SK-N-SH (cell line): ENCODE data around the gene KIR2DL4. TPM values are rescaled to one million over a fixed set of nuclear protein-coding genes. Genes with fewer than 3 reads are reported as not detected.
"Not testable (repeated sequence)": the region's sequence is repeated elsewhere in the genome, so short reads cannot be mapped to it uniquely, and the experiment has no call there.

Source experiments
- CTCF ChIA-PET: fragments of 300-600, 350-600 bp; formaldehyde crosslinking; extraction: SDS; loops from one replicate; lab custom pipeline; 2021; lab: Yijun Ruan, JAX
- POLR2A ChIA-PET: fragments of 350-600 bp; sonication (Branson Sonifier 250); formaldehyde crosslinking; extraction: SDS; loops from one replicate; lab custom pipeline; 2020; ENCODE audit warnings: antibody characterized with exemption, inconsistent platforms; lab: Yijun Ruan, JAX
- DNase-seq: peaks from one replicate; pipeline ENCODE4 v3.0.0; 2012
- H2AFZ ChIP-seq: fragments of 200-600 bp; sonication (generic); 2 replicates; pipeline ENCODE4 v1.8.1; 2016; ENCODE audit warnings: antibody characterized with exemption, mild to moderate bottlenecking, low read depth
- H3F3A ChIP-seq: fragments of 200-600 bp; sonication (generic); replicated peaks from 2 replicates; pipeline ENCODE3; 2016; ENCODE audit warnings: antibody characterized with exemption, mild to moderate bottlenecking; ENCODE audit not compliant: insufficient read depth
- H3K27ac ChIP-seq, 2 experiments: fragments of 200-500 bp in 1 of 2; fragments of 200-600 bp in 1 of 2; sonication (Bioruptor generic) in 1 of 2; sonication (generic), shearing (Covaris generic) in 1 of 2; 2 replicates each; pipeline versions ENCODE4 v1.5.1 to v1.6.1; 2014 to 2016; ENCODE audit warnings: low read depth in 2 of 2, inconsistent platforms in 1 of 2, low read length in 1 of 2, mild to moderate bottlenecking in 1 of 2, mixed read lengths in 1 of 2
- H3K27me3 ChIP-seq: fragments of 200-600 bp; sonication (generic), shearing (Covaris generic); 2 replicates; pipeline ENCODE4 v1.6.1; 2016; ENCODE audit warnings: mixed run types; ENCODE audit not compliant: insufficient read depth
- H3K36me3 ChIP-seq, 2 experiments: fragments of 200-500 bp in 1 of 2; fragments of 200-600 bp in 1 of 2; sonication (Bioruptor generic) in 1 of 2; sonication (generic) in 1 of 2; replicated peaks in 1 of 2; 2 replicates each; pipeline versions ENCODE3 to v1.5.1; 2014 to 2016; ENCODE audit warnings: low read length in 1 of 2, mild to moderate bottlenecking in 1 of 2; ENCODE audit not compliant: insufficient read depth in 2 of 2, control insufficient read depth in 1 of 2
- H3K4me1 ChIP-seq, 2 experiments: fragments of 200-500 bp in 1 of 2; fragments of 200-600 bp in 1 of 2; sonication (Bioruptor generic) in 1 of 2; sonication (generic), shearing (Covaris generic) in 1 of 2; 2 replicates each; pipeline versions ENCODE4 v1.5.1 to v1.6.1; 2014 to 2016; ENCODE audit warnings: low read depth in 1 of 2, low read length in 1 of 2, mixed run types in 1 of 2; ENCODE audit not compliant: insufficient read depth in 2 of 2, control insufficient read depth in 1 of 2
- H3K4me2 ChIP-seq: fragments of 200-600 bp; sonication (generic), shearing (Covaris generic); 2 replicates; pipeline ENCODE4 v1.6.1; 2017; ENCODE audit warnings: mixed run types
- H3K4me3 ChIP-seq, 2 experiments: fragments of 200-500 bp in 1 of 2; fragments of 200-600 bp in 1 of 2; sonication (Bioruptor generic) in 1 of 2; sonication (generic), shearing (Covaris generic) in 1 of 2; 2 replicates each; pipeline versions ENCODE4 v1.5.1 to v1.8.1; 2014 to 2016; ENCODE audit warnings: low read depth in 2 of 2, inconsistent platforms in 1 of 2, low read length in 1 of 2, mild to moderate bottlenecking in 1 of 2, mixed read lengths in 1 of 2, moderate library complexity in 1 of 2
- H3K79me2 ChIP-seq: fragments of 200-600 bp; sonication (generic); 2 replicates; pipeline ENCODE4 v1.8.1; 2017; ENCODE audit warnings: mild to moderate bottlenecking; ENCODE audit not compliant: insufficient read depth
- H3K9ac ChIP-seq: fragments of 200-600 bp; sonication (generic); 2 replicates; pipeline ENCODE4 v1.6.1; 2017; ENCODE audit warnings: mixed run types
- H3K9me2 ChIP-seq: fragments of 200-600 bp; sonication (generic); 2 replicates; pipeline ENCODE4 v1.6.1; 2017; ENCODE audit warnings: mixed run types
- H3K9me3 ChIP-seq: fragments of 200-600 bp; sonication (generic); 2 replicates; pipeline ENCODE4 v1.6.1; 2017; ENCODE audit warnings: mixed run types, mild to moderate bottlenecking, moderate library complexity
- H4K20me1 ChIP-seq: fragments of 200-600 bp; sonication (generic); 2 replicates; pipeline ENCODE4 v1.6.1; 2017; ENCODE audit warnings: mild to moderate bottlenecking, mixed run types; ENCODE audit not compliant: insufficient read depth
- WGBS: methylation state at CpG from one replicate; pipeline ENCODE4 v1.1.6; 2017; ENCODE audit warnings: low lambda C conversion rate; 5-methylcytosine and 5-hydroxymethylcytosine counted together
- polyA plus RNA-seq, 3 experiments: library from polyadenylated mRNA; depleted of rRNA; stranded (reverse); fragments of >200 nt; gene quantifications; 2 replicates each; pipeline ENCODE4 v1.2.3, GENCODE V29; 2012
- small RNA-seq, 7 experiments: library from RNA; depleted of rRNA; stranded (forward); fragments of <200 nt; gene quantifications; one replicate each; pipeline ENCODE3, GENCODE V24; 2012

Gene KIR2DL4
- polyA plus RNA-seq, 1 of the 3 experiments (the other 2 are of a cell fraction) = not detected

- H3K9me2 ChIP-seq, H3K79me2 ChIP-seq, H3K4me2 ChIP-seq, H3K4me3 ChIP-seq, H3K27ac ChIP-seq, H4K20me1 ChIP-seq, H2AFZ ChIP-seq, H3K9me3 ChIP-seq, H3K9ac ChIP-seq, POLR2A ChIA-PET, H3K36me3 ChIP-seq, H3K27me3 ChIP-seq, H3K4me1 ChIP-seq, CTCF ChIA-PET, H3F3A ChIP-seq, DNase-seq: not testable (repeated sequence)
- 4% methylated on average over 7 of the region's 7 CpGs for WGBS
Measured at GRCh38 chr19:54859421-54859820, 56.0 kb downstream of the KIR2DL4 start.

DNA sequence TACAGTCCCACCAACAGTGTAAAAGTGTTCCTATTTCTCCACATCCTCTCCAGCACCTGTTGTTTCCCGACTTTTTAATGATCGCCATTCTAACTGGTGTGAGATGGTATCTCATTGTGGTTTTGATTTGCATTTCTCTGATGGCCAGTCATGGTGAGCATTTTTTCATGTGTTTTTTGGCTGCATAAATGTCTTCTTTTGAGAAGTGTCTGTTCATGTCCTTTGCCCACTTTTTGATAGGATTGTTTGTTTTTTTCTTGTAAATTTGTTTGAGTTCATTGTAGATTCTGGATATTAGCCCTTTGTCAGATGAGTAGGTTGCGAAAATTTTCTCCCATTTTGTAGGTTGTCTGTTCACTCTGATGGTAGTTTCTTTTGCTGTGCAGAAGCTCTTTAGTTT lies 60.0 kb downstream of the KIR2DL4 start:
- CTCF ChIA-PET, H2AFZ ChIP-seq, DNase-seq, H3K4me2 ChIP-seq, H3K9ac ChIP-seq, H3K4me3 ChIP-seq, H3K27me3 ChIP-seq, H3K9me2 ChIP-seq, H4K20me1 ChIP-seq, H3K79me2 ChIP-seq, H3K9me3 ChIP-seq, H3F3A ChIP-seq, H3K27ac ChIP-seq, POLR2A ChIA-PET, H3K4me1 ChIP-seq, H3K36me3 ChIP-seq: not testable (repeated sequence)
- 69% methylated on average over 2 of the region's 3 CpGs for WGBS

Small RNA genes within 50 kb of the gene (small RNA-seq; reads per million reads assigned to genes)
- 0 reads per million in 7 experiments for gene KIR3DP1

Other genes with a start within 250 kb of the KIR2DL4 start
- not detected in 2 replicates for gene LILRA2, start 229.8 kb upstream of the KIR2DL4 start, polyA plus RNA-seq (2012; rRNA removed)
- gene LILRA1, start 210.0 kb upstream of the KIR2DL4 start, polyA plus RNA-seq (2012; rRNA removed) = not detected in 2 replicates
- gene LILRB1, start 173.1 kb upstream of the KIR2DL4 start, polyA plus RNA-seq (2012; rRNA removed) = not detected in 2 replicates
- not detected in 2 replicates for gene LILRB4, start 140.6 kb upstream of the KIR2DL4 start, polyA plus RNA-seq (2012; rRNA removed)
- gene KIR3DL3, start 79.2 kb upstream of the KIR2DL4 start, polyA plus RNA-seq (2012; rRNA removed) = not detected in 2 replicates
- not detected in 2 replicates for gene KIR2DL3, start 65.1 kb upstream of the KIR2DL4 start, polyA plus RNA-seq (2012; rRNA removed)
- gene KIR2DL1, start 33.8 kb upstream of the KIR2DL4 start, polyA plus RNA-seq (2012; rRNA removed) = not detected in 2 replicates
- not detected in 2 replicates for gene KIR3DL1, start 12.9 kb downstream of the KIR2DL4 start, polyA plus RNA-seq (2012; rRNA removed)
- gene KIR2DS4, start 29.1 kb downstream of the KIR2DL4 start, polyA plus RNA-seq (2012; rRNA removed) = not detected in 2 replicates
- gene KIR3DL2, start 46.8 kb downstream of the KIR2DL4 start, polyA plus RNA-seq (2012; rRNA removed) = not detected in 2 replicates
- gene FCAR, start 70.6 kb downstream of the KIR2DL4 start, polyA plus RNA-seq (2012; rRNA removed) = not detected in 2 replicates
- gene NCR1, start 102.5 kb downstream of the KIR2DL4 start, polyA plus RNA-seq (2012; rRNA removed) = not detected in 2 replicates
- not detected in 2 replicates for gene NLRP7, start 143.9 kb downstream of the KIR2DL4 start, polyA plus RNA-seq (2012; rRNA removed)
- gene NLRP2, start 162.8 kb downstream of the KIR2DL4 start, polyA plus RNA-seq (2012; rRNA removed) = 0.08 and 0.15 TPM in 2 replicates
- gene GP6, start 234.7 kb downstream of the KIR2DL4 start, polyA plus RNA-seq (2012; rRNA removed) = 0.12 and 0.24 TPM in 2 replicates